Nephron (organoid): ENCODE results near the gene CGNL1.

Experiments
- H3K27ac Mint-ChIP-seq, 3 experiments: 2 replicates each; pipeline ENCODE4 v1.8.0; 2020; ENCODE audit warnings: mixed read lengths in 3 of 3, mild to moderate bottlenecking in 2 of 3, moderate library complexity in 1 of 3
- H3K27me3 Mint-ChIP-seq: 2 replicates; pipeline ENCODE4 v1.8.0; 2021; ENCODE audit warnings: low read depth, mild to moderate bottlenecking, moderate library complexity, mixed read lengths
- H3K36me3 Mint-ChIP-seq: 2 replicates; pipeline ENCODE4 v1.8.0; 2020; ENCODE audit warnings: low read depth, mixed read lengths
- H3K4me1 Mint-ChIP-seq: 2 replicates; pipeline ENCODE4 v1.8.0; 2020; ENCODE audit warnings: mixed read lengths
- H3K4me3 Mint-ChIP-seq, 3 experiments: 2 replicates each; pipeline ENCODE4 v1.8.0; 2020; ENCODE audit warnings: mild to moderate bottlenecking in 3 of 3, mixed read lengths in 3 of 3, moderate library complexity in 2 of 3
- H3K9me3 Mint-ChIP-seq: 2 replicates; pipeline ENCODE4 v1.8.0; 2020; ENCODE audit warnings: mixed read lengths
- CTCF ChIP-seq, 3 experiments: fragments of 200-600 bp; sonication (generic); IDR thresholded peaks; one replicate each; pipeline ENCODE4 v1.5.0; 2021; ENCODE audit warnings: antibody characterized with exemption in 3 of 3; ENCODE audit not compliant: unreplicated experiment in 3 of 3

The CGNL1 gene

GRCh38 chr15:57444877-57445513 lies 68.7 kb downstream of the CGNL1 start:
- Mint-ChIP-seq H3K27ac (peak overlapping the region; percentile 51 to 80 (median 58)), H3K9me3 (peaks cover 3% of the 10 kb centered on the region), H3K27me3 (no peaks in the 10 kb centered on the region), H3K4me3 (no peak overlapping the region), H3K4me1 (peaks cover 29% of the 10 kb centered on the region), H3K36me3 (peaks cover 36% of the 10 kb centered on the region)
- no peak for TF ChIP-seq CTCF (IDR thresholded peaks at IDR 0.05; ENCODE audit: unreplicated experiment in 3 of 3)

GRCh38 chr15:57445872-57446271 lies 69.6 kb downstream of the CGNL1 start:
- peak overlapping the region; percentile 51 to 80 (median 58) for H3K27ac Mint-ChIP-seq
- TF ChIP-seq CTCF (IDR thresholded peaks at IDR 0.05; ENCODE audit: unreplicated experiment in 3 of 3) = no peak
- H3K4me1 Mint-ChIP-seq = peaks cover 21% of the 10 kb centered on the region
- H3K9me3 Mint-ChIP-seq = peaks cover 3% of the 10 kb centered on the region
- H3K36me3 Mint-ChIP-seq = peaks cover 36% of the 10 kb centered on the region
- no peaks in the 10 kb centered on the region for H3K27me3 Mint-ChIP-seq
- H3K4me3 Mint-ChIP-seq = no peak overlapping the region

GRCh38 chr15:57446393-57446792 lies 70.1 kb downstream of the CGNL1 start:
- Mint-ChIP-seq H3K9me3 (peaks cover 3% of the 10 kb centered on the region), H3K36me3 (peaks cover 36% of the 10 kb centered on the region), H3K4me3 (no peak overlapping the region), H3K27ac (no peak overlapping the region), H3K4me1 (peaks cover 21% of the 10 kb centered on the region), H3K27me3 (no peaks in the 10 kb centered on the region)
- TF ChIP-seq CTCF (IDR thresholded peaks at IDR 0.05; ENCODE audit: unreplicated experiment in 3 of 3) = no peak

- H3K4me1 Mint-ChIP-seq = peaks cover 10% of the 10 kb centered on the region
- H3K36me3 Mint-ChIP-seq = peaks cover 32% of the 10 kb centered on the region
- TF ChIP-seq CTCF (IDR thresholded peaks at IDR 0.05; ENCODE audit: unreplicated experiment in 3 of 3) = no peak
- H3K27ac Mint-ChIP-seq = peak overlapping the region; percentile 37 to 75 (median 55)
- no peak overlapping the region for H3K4me3 Mint-ChIP-seq
- H3K27me3 Mint-ChIP-seq = no peaks in the 10 kb centered on the region
- peaks cover 3% of the 10 kb centered on the region for H3K9me3 Mint-ChIP-seq
These were observed 75.2 kb downstream of the CGNL1 start for GRCh38 chr15:57451555-57451954.

GRCh38 chr15:57452090-57452754 lies 75.9 kb downstream of the CGNL1 start:
- TF ChIP-seq CTCF (IDR thresholded peaks at IDR 0.05; ENCODE audit: unreplicated experiment in 3 of 3) = no peak
- Mint-ChIP-seq H3K9me3 (peaks cover 3% of the 10 kb centered on the region), H3K4me3 (no peak overlapping the region), H3K27me3 (no peaks in the 10 kb centered on the region), H3K27ac (peak overlapping the region; percentile 37 to 75 (median 55)), H3K4me1 (peaks cover 10% of the 10 kb centered on the region), H3K36me3 (peaks cover 34% of the 10 kb centered on the region)

- Mint-ChIP-seq H3K4me1 (peaks cover 10% of the 10 kb centered on the region), H3K27me3 (no peaks in the 10 kb centered on the region), H3K36me3 (peaks cover 22% of the 10 kb centered on the region), H3K27ac (no peak overlapping the region), H3K9me3 (no peaks in the 10 kb centered on the region), H3K4me3 (no peak overlapping the region)
- TF ChIP-seq CTCF (IDR thresholded peaks at IDR 0.05; ENCODE audit: unreplicated experiment in 3 of 3) = no peak
These were observed 79.6 kb downstream of the CGNL1 start for GRCh38 chr15:57455929-57456328.
